Medulla oblongata (tissue), 1 donor: ENCODE measurements around the gene NHLRC3.
"Not testable (repeated sequence)": the region's sequence is repeated elsewhere in the genome, so short reads cannot be mapped to it uniquely, and the experiment has no call there.

Experiments used
- DNase-seq: peaks from one replicate; pipeline ENCODE4 v3.0.0-alpha.2; 2015; ENCODE audit errors: extremely low spot score

NHLRC3 gene

DNA sequence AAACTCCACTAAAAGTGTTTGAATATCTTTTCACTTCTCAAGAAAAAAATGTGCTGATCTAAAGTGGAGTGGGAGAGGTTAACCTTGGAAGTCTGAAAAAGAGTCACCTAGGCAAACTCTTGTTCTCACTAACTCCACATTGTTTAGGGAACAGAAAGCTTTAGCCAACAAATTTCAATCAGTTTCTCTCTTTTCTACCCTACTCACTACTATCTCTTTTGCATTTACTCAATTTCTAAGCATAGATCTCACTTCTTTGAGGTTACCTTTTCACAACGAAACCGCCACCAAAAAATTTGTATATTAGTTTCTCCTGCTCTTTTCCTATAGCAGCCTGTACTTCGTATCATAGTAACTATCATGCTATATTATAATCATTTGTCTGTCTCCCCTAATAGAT is 6.3 kb downstream of the NHLRC3 start:
- no peak for DNase-seq

DNA sequence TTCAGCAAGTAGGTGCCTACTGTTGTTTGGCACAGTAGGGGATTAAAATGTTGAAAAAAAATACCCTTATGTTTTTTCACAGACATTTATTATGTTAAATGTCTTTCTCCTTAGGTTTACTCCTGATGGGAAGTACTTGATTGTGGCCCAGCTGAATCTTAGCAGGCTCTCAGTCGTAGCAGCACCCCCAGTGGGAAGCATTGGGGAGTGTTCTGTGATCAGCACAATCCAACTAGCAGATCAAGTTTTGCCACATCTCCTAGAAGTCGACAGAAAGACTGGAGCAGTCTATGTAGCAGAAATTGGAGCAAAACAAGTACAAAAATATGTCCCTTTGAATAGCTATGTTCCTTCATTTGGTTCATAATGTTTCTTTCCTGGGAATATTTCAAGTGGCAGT is 9.3 kb downstream of the NHLRC3 start:
- no peak for DNase-seq

- no peak for DNase-seq
Observed at GRCh38 chr13:39048806-39049205, 10.6 kb downstream of the NHLRC3 start.

GRCh38 chr13:39049274-39049673 is 11.0 kb downstream of the NHLRC3 start:
- no peak for DNase-seq

- peak; percentile 70 for DNase-seq
Observed at GRCh38 chr13:39051157-39051556, 12.9 kb downstream of the NHLRC3 start.

DNA sequence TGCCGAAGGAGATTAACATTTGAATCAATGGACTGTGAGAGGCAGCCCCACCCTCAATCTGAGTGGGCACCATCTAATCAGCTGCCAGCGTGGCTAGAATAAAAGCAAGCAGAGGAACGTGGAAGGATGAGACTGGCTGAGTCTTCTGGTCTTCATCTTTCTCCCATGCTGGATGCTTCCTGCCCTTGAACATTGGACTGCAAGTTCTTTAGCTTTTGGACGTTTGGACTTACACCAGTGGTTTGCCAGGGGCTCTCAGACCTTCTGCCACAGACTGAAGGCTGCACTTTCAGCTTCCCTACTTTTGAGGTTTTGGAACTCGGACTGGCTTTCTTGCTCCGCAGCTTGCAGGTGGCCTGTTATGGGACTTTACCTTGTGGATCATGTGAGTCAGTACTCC is 14.7 kb downstream of the NHLRC3 start:
- DNase-seq: peak; percentile 21

DNA sequence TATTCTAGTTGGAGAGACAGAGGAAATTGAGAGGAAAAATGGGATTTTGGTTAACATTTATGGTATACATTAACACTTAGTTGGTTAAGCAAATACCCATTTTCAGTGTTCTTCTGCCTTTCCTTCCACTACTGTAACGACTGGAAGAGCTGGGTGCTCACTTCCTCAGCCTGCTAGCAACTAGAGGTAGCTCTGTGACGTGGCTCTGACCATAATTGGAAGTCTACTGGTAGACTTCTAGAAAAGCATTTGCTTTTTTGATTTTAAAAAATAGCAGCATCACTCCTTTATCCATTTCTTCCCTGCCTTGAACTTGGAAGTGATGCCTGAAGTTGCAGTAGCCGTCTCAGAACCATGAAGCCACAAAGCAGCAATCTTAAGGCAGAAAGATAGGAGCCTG is 15.9 kb downstream of the NHLRC3 start:
- peak; percentile 18 for DNase-seq

- no peak for DNase-seq
Observed at GRCh38 chr13:39056018-39056417, 17.8 kb downstream of the NHLRC3 start.

- no peak for DNase-seq
Observed at GRCh38 chr13:39058040-39058439, 19.8 kb downstream of the NHLRC3 start.

GRCh38 chr13:39062004-39062403 is 23.7 kb downstream of the NHLRC3 start:
- DNase-seq: no peak

GRCh38 chr13:39072842-39073241 is 34.6 kb downstream of the NHLRC3 start:
- DNase-seq: no peak

DNA sequence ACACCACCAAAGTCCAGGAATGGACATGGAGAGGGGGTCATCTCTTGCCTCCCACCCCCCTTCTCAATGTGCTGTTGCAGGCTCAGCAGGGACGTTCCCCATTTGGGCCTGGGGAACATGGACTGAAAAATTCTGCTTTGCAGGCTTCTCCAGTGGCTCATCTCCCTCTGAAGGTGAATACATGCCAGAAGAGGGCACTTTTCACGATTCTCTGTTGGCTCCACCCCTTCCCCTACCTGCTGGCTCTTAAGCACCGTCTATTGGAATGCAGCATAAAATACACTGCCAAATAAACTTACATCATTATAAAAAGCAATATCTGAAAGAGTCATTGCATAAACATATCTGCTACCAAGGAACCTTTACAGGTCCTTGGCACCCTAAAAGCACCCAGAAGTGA is 35.7 kb downstream of the NHLRC3 start:
- no peak for DNase-seq

DNA sequence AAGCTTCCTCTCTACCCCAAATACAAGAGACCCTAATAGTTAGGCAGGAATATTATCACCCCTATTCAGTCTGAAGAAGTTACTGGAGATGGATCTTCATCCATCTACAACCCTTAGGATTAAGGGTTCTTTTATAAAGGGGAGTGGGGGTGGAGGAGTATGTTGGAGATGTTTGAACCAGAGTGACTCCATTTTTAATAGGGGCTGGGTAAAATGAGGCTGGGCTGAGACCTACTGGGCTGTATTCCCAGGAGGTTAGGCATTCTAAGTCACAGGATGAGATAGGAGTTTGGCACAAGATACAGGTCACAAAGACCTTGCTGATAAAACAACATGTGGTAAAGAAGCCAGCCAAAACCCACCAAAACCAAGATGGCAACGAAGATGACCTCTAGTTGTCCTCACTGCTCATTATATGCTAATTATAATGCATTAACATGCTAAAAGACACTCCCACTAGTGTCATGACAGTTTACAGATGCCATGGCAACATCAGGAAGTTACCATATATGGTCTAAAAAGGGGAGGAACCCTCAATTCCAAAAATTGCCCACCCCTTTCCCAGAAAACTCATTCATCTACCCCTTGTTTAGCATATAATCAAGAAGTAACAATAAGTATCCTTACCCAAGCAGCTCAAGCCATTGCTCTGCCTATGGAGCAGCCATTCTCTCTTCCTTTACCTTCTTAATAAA is 48.1 kb downstream of the NHLRC3 start:
- not testable (repeated sequence) for DNase-seq

DNA sequence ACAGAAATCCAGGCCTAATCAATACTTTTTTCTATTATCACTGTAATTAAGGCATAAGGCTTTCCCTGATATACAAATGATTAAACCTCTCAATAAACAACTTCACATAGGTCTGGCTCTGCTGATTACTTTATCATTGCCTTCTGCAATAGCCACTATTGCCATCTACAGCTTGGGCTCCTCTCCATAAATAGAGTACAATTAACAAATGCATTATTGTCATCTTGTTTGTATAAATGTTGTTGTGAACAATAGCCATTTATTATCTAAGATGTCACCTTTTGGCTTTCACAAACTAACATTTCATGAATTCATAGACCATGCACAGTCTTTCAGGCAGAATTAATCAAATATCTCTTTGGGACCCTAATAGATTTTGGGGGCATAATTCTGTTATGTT is 53.3 kb downstream of the NHLRC3 start:
- peak; percentile 72 for DNase-seq

DNA sequence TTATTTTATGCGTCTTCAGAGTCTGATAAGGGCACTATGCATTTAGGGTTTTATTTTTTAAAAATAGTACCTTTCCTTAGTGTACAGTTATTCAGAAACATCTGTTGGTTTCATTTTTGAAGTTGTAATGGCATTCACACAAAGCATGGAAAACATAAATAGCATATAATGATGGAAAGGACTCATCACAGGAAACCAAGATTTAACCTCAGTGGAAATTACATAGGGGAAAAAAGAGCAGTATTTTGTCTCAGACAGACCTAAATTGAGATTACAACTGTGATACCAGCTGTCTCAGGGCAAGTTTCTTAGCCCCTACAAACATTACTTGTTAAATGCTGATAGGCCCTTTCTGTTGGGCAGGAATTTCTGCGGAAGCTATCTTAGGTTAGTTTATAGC is 57.2 kb downstream of the NHLRC3 start:
- no peak for DNase-seq

DNA sequence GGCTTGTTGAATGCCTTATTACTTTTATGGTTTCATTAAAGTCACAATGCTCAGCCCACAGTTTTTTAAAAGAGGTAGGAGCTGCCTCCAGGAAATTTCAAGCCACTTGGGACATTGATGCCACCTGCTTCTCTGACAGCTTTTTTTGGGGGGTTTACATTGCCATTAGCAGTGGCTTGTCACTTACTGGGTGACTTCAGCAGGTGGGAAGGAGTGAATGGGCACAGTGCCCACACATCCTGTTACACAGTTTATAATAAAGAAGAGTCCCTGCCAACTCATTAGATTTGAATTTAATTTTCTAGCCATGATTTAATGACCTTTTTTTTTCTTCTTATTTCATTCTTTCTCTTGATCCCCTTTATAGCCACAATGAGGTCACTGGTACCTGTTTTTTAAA is 61.0 kb downstream of the NHLRC3 start:
- no peak for DNase-seq
